GM12878 (cell line): ENCODE measurements around the gene SUPT6H. TPM values are rescaled to one million over a fixed set of nuclear protein-coding genes. Genes with fewer than 3 reads are reported as not detected.

ENCODE experiments used
- DPF2 ChIP-seq: fragments of 450-650 bp; IDR thresholded peaks from 2 replicates; pipeline ENCODE4 v1.6.1; 2017; ENCODE audit warnings: mild to moderate bottlenecking
- EP300 ChIP-seq, 2 experiments: fragments of 150-350 bp in 1 of 2; IDR thresholded peaks; 2 replicates each; pipeline ENCODE4 v1.6.1; 2011 to 2012; ENCODE audit warnings: low read depth in 2 of 2, low read length in 2 of 2, borderline replicate concordance in 1 of 2, improper control_type of control experiment in 1 of 2, inconsistent platforms in 1 of 2; ENCODE audit not compliant: control insufficient read depth in 1 of 2
- GABPA ChIP-seq: IDR thresholded peaks from 2 replicates; pipeline ENCODE4 v1.6.1; 2014; ENCODE audit warnings: antibody characterized with exemption, low read depth, mild to moderate bottlenecking, inconsistent platforms
- GATAD2B ChIP-seq: fragments of 450-650 bp; conservative IDR thresholded peaks from 2 replicates; pipeline ENCODE4 v1.6.1; 2017; ENCODE audit warnings: low read depth, mild to moderate bottlenecking, moderate library complexity
- MEF2B ChIP-seq: fragments of 450-650 bp; IDR thresholded peaks from 2 replicates; pipeline ENCODE4 v1.6.1; 2018; ENCODE audit warnings: mild to moderate bottlenecking, moderate library complexity; ENCODE audit not compliant: partially characterized antibody, poor library complexity, severe bottlenecking
- MXI1 ChIP-seq: fragments of 150-350 bp; IDR thresholded peaks from 2 replicates; pipeline ENCODE4 v1.6.1; 2011; ENCODE audit warnings: low read depth, mild to moderate bottlenecking, inconsistent platforms, low read length, improper control_type of control experiment
- NR2F1 ChIP-seq: fragments of 450-650 bp; conservative IDR thresholded peaks from 2 replicates; pipeline ENCODE4 v1.6.1; 2017; ENCODE audit warnings: mild to moderate bottlenecking
- PAX5 ChIP-seq: IDR thresholded peaks from 2 replicates; pipeline ENCODE4 v1.6.1; 2011; ENCODE audit warnings: low read depth, low read length, borderline replicate concordance
- PKNOX1 ChIP-seq: fragments of 450-650 bp; IDR thresholded peaks from 2 replicates; pipeline ENCODE4 v1.6.1; 2016; ENCODE audit warnings: mild to moderate bottlenecking
- RB1 ChIP-seq: fragments of 450-650 bp; formaldehyde crosslinking; IDR thresholded peaks from 2 replicates; pipeline ENCODE4 v1.6.1; 2017; ENCODE audit warnings: mild to moderate bottlenecking, borderline replicate concordance
- RCOR1 ChIP-seq: conservative IDR thresholded peaks from 2 replicates; pipeline ENCODE4 v1.6.1; 2012; ENCODE audit warnings: low read depth, low read length, improper control_type of control experiment
- RELB ChIP-seq: fragments of 450-650 bp; IDR thresholded peaks from 2 replicates; pipeline ENCODE4 v1.6.1; 2017; ENCODE audit warnings: low read depth, mild to moderate bottlenecking, moderate library complexity
- SPI1 ChIP-seq: IDR thresholded peaks from 2 replicates; pipeline ENCODE4 v1.6.1; 2011; ENCODE audit warnings: low read depth, mild to moderate bottlenecking, low read length, moderate library complexity, borderline replicate concordance; ENCODE audit not compliant: insufficient read depth
- TARDBP ChIP-seq: IDR thresholded peaks from 2 replicates; pipeline ENCODE4 v1.6.1; 2016; ENCODE audit warnings: borderline replicate concordance
- TBL1XR1 ChIP-seq: IDR thresholded peaks from 2 replicates; pipeline ENCODE4 v1.6.1; 2012; ENCODE audit warnings: low read depth, low read length, improper control_type of control experiment
- WRNIP1 ChIP-seq: IDR thresholded peaks from 2 replicates; pipeline ENCODE4 v1.6.1; 2011; ENCODE audit warnings: low read depth, low read length, improper control_type of control experiment, borderline replicate concordance
- ZBED1 ChIP-seq: IDR thresholded peaks from 2 replicates; pipeline ENCODE4 v1.6.1; 2016; ENCODE audit warnings: borderline replicate concordance
- ZBTB4 ChIP-seq: fragments of 450-650 bp; formaldehyde crosslinking; IDR thresholded peaks from 2 replicates; pipeline ENCODE4 v1.4.0; 2022; ENCODE audit warnings: mild to moderate bottlenecking, moderate library complexity
- polyA plus RNA-seq, 11 experiments: library from polyadenylated mRNA; depleted of rRNA in 4 of 11; unstranded in 6 of 11; stranded (reverse) in 5 of 11; fragments of >200 nt; fragmentation: Nextera tagmentation in 4 of 11; fragmentation: Illumina TruSeq in 1 of 11; extraction: Ambion mirVana in 4 of 11; extraction: Trizol in 1 of 11; gene quantifications; 1 replicate in 1 of 11; 2 replicates in 10 of 11; pipeline versions ENCODE4 v1.2.1 to v1.2.3, GENCODE V29; 2011 to 2016; ENCODE audit warnings: inconsistent platforms in 2 of 11, missing spikeins in 2 of 11, low read depth in 1 of 11
- total RNA-seq, 4 experiments: library from RNA; depleted of rRNA in 3 of 4; stranded (reverse); fragments of >200 nt in 3 of 4; fragmentation: Illumina TruSeq in 1 of 4; extraction: Trizol in 1 of 4; gene quantifications; 2 replicates each; pipeline versions ENCODE4 v1.2.1 to v1.2.3, GENCODE V29; 2013 to 2021
- TF ChIP-seq, protein P1 (sequence below): fragments of 450-650 bp; IDR thresholded peaks from 2 replicates; pipeline ENCODE4 v1.6.1; 2018; ENCODE audit warnings: mild to moderate bottlenecking, low read depth, moderate library complexity; ENCODE audit not compliant: partially characterized antibody
- TF ChIP-seq, protein P2 (sequence below): IDR thresholded peaks from 2 replicates; pipeline ENCODE4 v1.6.1; 2012; ENCODE audit warnings: low read length, inconsistent platforms

Gene SUPT6H
- total and polyA plus RNA-seq, 10 of the 15 experiments (the other 5 are each of a cell fraction or from before 2014, with no cell fraction given): 1.7 to 58.8 (median 37.7) TPM

GRCh38 chr17:28725660-28726225, 63.7 kb downstream of the SUPT6H start (continued):
- no peak for TF ChIP-seq ZBTB4 (CRISPR knock-in tag)
- TF ChIP-seq SPI1: no peak
- TF ChIP-seq MXI1: no peak; the same call in 1 of the 2 replicates
- no peak for TF ChIP-seq ZBED1
- no peak for TF ChIP-seq GABPA
- TF ChIP-seq, protein P1, sequence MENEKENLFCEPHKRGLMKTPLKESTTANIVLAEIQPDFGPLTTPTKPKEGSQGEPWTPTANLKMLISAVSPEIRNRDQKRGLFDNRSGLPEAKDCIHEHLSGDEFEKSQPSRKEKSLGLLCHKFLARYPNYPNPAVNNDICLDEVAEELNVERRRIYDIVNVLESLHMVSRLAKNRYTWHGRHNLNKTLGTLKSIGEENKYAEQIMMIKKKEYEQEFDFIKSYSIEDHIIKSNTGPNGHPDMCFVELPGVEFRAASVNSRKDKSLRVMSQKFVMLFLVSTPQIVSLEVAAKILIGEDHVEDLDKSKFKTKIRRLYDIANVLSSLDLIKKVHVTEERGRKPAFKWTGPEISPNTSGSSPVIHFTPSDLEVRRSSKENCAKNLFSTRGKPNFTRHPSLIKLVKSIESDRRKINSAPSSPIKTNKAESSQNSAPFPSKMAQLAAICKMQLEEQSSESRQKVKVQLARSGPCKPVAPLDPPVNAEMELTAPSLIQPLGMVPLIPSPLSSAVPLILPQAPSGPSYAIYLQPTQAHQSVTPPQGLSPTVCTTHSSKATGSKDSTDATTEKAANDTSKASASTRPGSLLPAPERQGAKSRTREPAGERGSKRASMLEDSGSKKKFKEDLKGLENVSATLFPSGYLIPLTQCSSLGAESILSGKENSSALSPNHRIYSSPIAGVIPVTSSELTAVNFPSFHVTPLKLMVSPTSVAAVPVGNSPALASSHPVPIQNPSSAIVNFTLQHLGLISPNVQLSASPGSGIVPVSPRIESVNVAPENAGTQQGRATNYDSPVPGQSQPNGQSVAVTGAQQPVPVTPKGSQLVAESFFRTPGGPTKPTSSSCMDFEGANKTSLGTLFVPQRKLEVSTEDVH: no peak
- 0 out of 2 replicates have a peak, but pooled peaks have one; percentile 15 for TF ChIP-seq TARDBP
- no peak for TF ChIP-seq MEF2B
- no peak for TF ChIP-seq EP300 (IDR thresholded peaks at IDR 0.05; ENCODE audit: borderline replicate concordance in 1 of 2, control insufficient read depth in 1 of 2, low read depth in 2 of 2, low read length in 2 of 2)
- TF ChIP-seq RELB: no peak
- TF ChIP-seq PAX5: peak; percentile 25; the same call in 1 of the 2 replicates
- no peak for TF ChIP-seq WRNIP1
- TF ChIP-seq GATAD2B: no peak; the same call in none of the 2 replicates
- TF ChIP-seq RB1: peak; percentile 46; the same call in 1 of the 2 replicates
- TF ChIP-seq PKNOX1: no peak
- no peak for TF ChIP-seq DPF2
- TF ChIP-seq, protein P2, sequence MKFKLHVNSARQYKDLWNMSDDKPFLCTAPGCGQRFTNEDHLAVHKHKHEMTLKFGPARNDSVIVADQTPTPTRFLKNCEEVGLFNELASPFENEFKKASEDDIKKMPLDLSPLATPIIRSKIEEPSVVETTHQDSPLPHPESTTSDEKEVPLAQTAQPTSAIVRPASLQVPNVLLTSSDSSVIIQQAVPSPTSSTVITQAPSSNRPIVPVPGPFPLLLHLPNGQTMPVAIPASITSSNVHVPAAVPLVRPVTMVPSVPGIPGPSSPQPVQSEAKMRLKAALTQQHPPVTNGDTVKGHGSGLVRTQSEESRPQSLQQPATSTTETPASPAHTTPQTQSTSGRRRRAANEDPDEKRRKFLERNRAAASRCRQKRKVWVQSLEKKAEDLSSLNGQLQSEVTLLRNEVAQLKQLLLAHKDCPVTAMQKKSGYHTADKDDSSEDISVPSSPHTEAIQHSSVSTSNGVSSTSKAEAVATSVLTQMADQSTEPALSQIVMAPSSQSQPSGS: no peak
- no peak for TF ChIP-seq RCOR1
- peak; percentile 67 for TF ChIP-seq NR2F1
- no peak for TF ChIP-seq TBL1XR1
